ENCODE data around the gene HTRA2.

GRCh38 chr2:74533464-74533863 is 3.7 kb downstream of the HTRA2 start:
- TF ChIP-seq CTCF (IDR thresholded peaks at IDR 0.05; ENCODE audit: borderline replicate concordance, extremely low read depth, low read length, poor library complexity, severe bottlenecking): no peak
- TF ChIP-seq EZH2 (IDR thresholded peaks at IDR 0.05; ENCODE audit: borderline replicate concordance, low read depth, low read length, severe bottlenecking): no peak

Measured in DND-41 (cell line).